GM12878 (cell line): ENCODE measurements around the gene OR2L5. TPM values are rescaled to one million over a fixed set of nuclear protein-coding genes. Genes with fewer than 3 reads are reported as not detected.

Experiments used
- ATAC-seq: fragments of 200-7000 bp; cut with Tn5 transposase; 3 replicates; pipeline ENCODE4 v1.9.1; 2020; ENCODE audit warnings: mild to moderate bottlenecking, moderate library complexity
- BruUV-seq: library from RNA; stranded (reverse); fragments of 400-500 nt; replicated peaks from 2 replicates; lab custom pipeline; 2021; lab: Mats Ljungman, UMichigan
- CTCF ChIA-PET: fragments of 300-600 bp; sonication (Branson Sonifier 250); formaldehyde crosslinking; extraction: SDS; loops from one replicate; lab custom pipeline; 2021; ENCODE audit warnings: inconsistent platforms; lab: Yijun Ruan, JAX
- POLR2A ChIA-PET: fragments of 350-600 bp; formaldehyde crosslinking; extraction: SDS; loops from one replicate; lab custom pipeline; 2021; ENCODE audit warnings: inconsistent platforms; lab: Charles Lee
- RAD21 ChIA-PET: fragments of 300-600 bp; sonication (Branson Sonifier 250); formaldehyde crosslinking; loops from one replicate; lab custom pipeline; 2023; ENCODE audit warnings: antibody characterized with exemption; ENCODE audit not compliant: unreplicated experiment; lab: Charles Lee
- SMC1A ChIA-PET: fragments of 300-600 bp; sonication (Branson Sonifier 250); formaldehyde crosslinking; loops from one replicate; lab custom pipeline; 2023; ENCODE audit not compliant: unreplicated experiment, uncharacterized antibody; lab: Charles Lee
- DNase-seq: peaks from one replicate; pipeline ENCODE4 v3.0.0-alpha.2; 2011; ENCODE audit warnings: low read depth, low spot score
- FAIRE-seq: peaks from 3 replicates; lab custom pipeline; 2011; peaks lifted over from hg19 to GRCh38; lab: Jason Lieb, UNC
- H2AFZ ChIP-seq: 2 replicates; pipeline ENCODE4 v1.6.0; 2011; ENCODE audit warnings: low read depth, low read length, control low read depth; ENCODE audit not compliant: control insufficient read depth
- H3K27ac ChIP-seq: 2 replicates; pipeline ENCODE4 v1.5.1; 2011; ENCODE audit warnings: control low read depth; ENCODE audit not compliant: control insufficient read depth, insufficient read depth
- H3K27me3 ChIP-seq, 2 experiments: replicated peaks in 1 of 2; 2 replicates each; pipeline versions ENCODE4 v1.6.0 to v1.6.1; 2011; ENCODE audit warnings: low read length in 1 of 2; ENCODE audit not compliant: control insufficient read depth in 2 of 2, insufficient read depth in 2 of 2
- H3K36me3 ChIP-seq, 2 experiments: 2 replicates each; pipeline ENCODE4 v1.5.1; 2011; ENCODE audit warnings: low read length in 1 of 2; ENCODE audit not compliant: control insufficient read depth in 2 of 2, insufficient read depth in 2 of 2
- H3K4me1 ChIP-seq: 2 replicates; pipeline ENCODE4 v1.6.1; 2011; ENCODE audit warnings: mild to moderate bottlenecking, low read length, moderate library complexity, mixed read lengths; ENCODE audit not compliant: control insufficient read depth, insufficient read depth
- H3K4me2 ChIP-seq: 2 replicates; pipeline ENCODE4 v1.6.0; 2011; ENCODE audit warnings: control low read depth; ENCODE audit not compliant: control insufficient read depth, insufficient read depth
- H3K4me3 ChIP-seq: fragments of 200-600 bp; sonication (generic); 2 replicates; pipeline ENCODE4 v1.5.1; 2016
- H3K79me2 ChIP-seq: 2 replicates; pipeline ENCODE4 v1.6.0; 2011; ENCODE audit warnings: low read length; ENCODE audit not compliant: control insufficient read depth, insufficient read depth
- H3K9ac ChIP-seq: 2 replicates; pipeline ENCODE4 v1.8.0; 2011; ENCODE audit warnings: low read length, control low read depth, mixed read lengths; ENCODE audit not compliant: control insufficient read depth, insufficient read depth
- H3K9me3 ChIP-seq: replicated peaks from 3 replicates; pipeline ENCODE4 v1.5.1; 2011; ENCODE audit warnings: mild to moderate bottlenecking, low read length; ENCODE audit not compliant: control insufficient read depth, insufficient read depth
- H4K20me1 ChIP-seq: 2 replicates; pipeline ENCODE4 v1.6.0; 2011; ENCODE audit not compliant: control insufficient read depth, insufficient read depth
- BCLAF1 ChIP-seq: fragments of 450-650 bp; IDR thresholded peaks from 2 replicates; pipeline ENCODE4 v1.6.1; 2017; ENCODE audit warnings: antibody characterized with exemption, mild to moderate bottlenecking, moderate library complexity
- BHLHE40 ChIP-seq, 2 experiments: fragments of 450-650 bp in 1 of 2; IDR thresholded peaks; 2 replicates each; pipeline ENCODE4 v1.6.1; 2011 to 2017; ENCODE audit warnings: low read depth in 2 of 2, borderline replicate concordance in 1 of 2, improper control_type of control experiment in 1 of 2, low read length in 1 of 2, mild to moderate bottlenecking in 1 of 2
- BRCA1 ChIP-seq: IDR thresholded peaks from 2 replicates; pipeline ENCODE4 v1.6.1; 2011; ENCODE audit warnings: low read depth, low read length, improper control_type of control experiment
- CBX5 ChIP-seq: sonication (generic); IDR thresholded peaks from 2 replicates; pipeline ENCODE4 v1.6.1; 2016; ENCODE audit warnings: low read depth, moderate library complexity, mild to moderate bottlenecking, inconsistent platforms
- CEBPZ ChIP-seq: fragments of 150-350 bp; IDR thresholded peaks from 2 replicates; pipeline ENCODE4 v1.6.1; 2016; ENCODE audit warnings: low read depth, low read length
- CREM ChIP-seq: IDR thresholded peaks from 2 replicates; pipeline ENCODE4 v1.6.1; 2014; ENCODE audit warnings: antibody characterized with exemption, low read depth
- ELK1 ChIP-seq: IDR thresholded peaks from 2 replicates; pipeline ENCODE4 v1.6.1; 2012; ENCODE audit warnings: low read depth, low read length, improper control_type of control experiment
- FOS ChIP-seq: IDR thresholded peaks from 3 replicates; pipeline ENCODE4 v1.6.1; 2011; ENCODE audit warnings: borderline replicate concordance; ENCODE audit not compliant: insufficient read length; ENCODE audit errors: extremely low read depth
- GATAD2B ChIP-seq: fragments of 450-650 bp; conservative IDR thresholded peaks from 2 replicates; pipeline ENCODE4 v1.6.1; 2017; ENCODE audit warnings: low read depth, mild to moderate bottlenecking, moderate library complexity
- HDAC2 ChIP-seq: fragments of 200-600 bp; sonication (generic); IDR thresholded peaks from 2 replicates; pipeline ENCODE4 v1.6.1; 2017
- IKZF1 ChIP-seq: fragments of 450-650 bp; conservative IDR thresholded peaks from 2 replicates; pipeline ENCODE4 v1.6.1; 2017; ENCODE audit warnings: antibody characterized with exemption, mild to moderate bottlenecking
- KDM1A ChIP-seq: fragments of 200-600 bp; sonication (generic); IDR thresholded peaks from 2 replicates; pipeline ENCODE4 v1.6.1; 2016; ENCODE audit warnings: borderline replicate concordance
- MEF2A ChIP-seq: IDR thresholded peaks from 2 replicates; pipeline ENCODE4 v1.6.1; 2011; ENCODE audit warnings: low read depth, mild to moderate bottlenecking, low read length, moderate library complexity; ENCODE audit not compliant: insufficient read depth
- MTA2 ChIP-seq: fragments of 450-650 bp; IDR thresholded peaks from 2 replicates; pipeline ENCODE4 v1.6.1; 2016; ENCODE audit warnings: low read depth, mild to moderate bottlenecking, moderate library complexity
- POU2F2 ChIP-seq: IDR thresholded peaks from 3 replicates; pipeline ENCODE4 v1.6.1; 2011; ENCODE audit warnings: low read depth, mild to moderate bottlenecking, low read length, borderline replicate concordance
- RAD51 ChIP-seq: fragments of 450-650 bp; IDR thresholded peaks from 2 replicates; pipeline ENCODE4 v1.6.1; 2016; ENCODE audit warnings: moderate library complexity, mild to moderate bottlenecking, inconsistent platforms
- WGBS: methylation state at CpG from one replicate; pipeline ENCODE4 v1.1.6; 2016; ENCODE audit warnings: low lambda C conversion rate; ENCODE audit not compliant: insufficient replicate concordance, insufficient coverage; ENCODE audit errors: missing lambda C conversion rate; 5-methylcytosine and 5-hydroxymethylcytosine counted together
- in situ Hi-C: fragments of 300-500 bp; cut with MboI; formaldehyde crosslinking; loops from 9 replicates; pipeline ENCODE4 v1.14.3; 2018; ENCODE audit warnings: mixed read lengths
- intact Hi-C: fragments of 100-400 bp; cut with micrococcal nuclease; formaldehyde crosslinking; loops from one replicate; pipeline ENCODE4 v1.14.2; 2022; ENCODE audit not compliant: unreplicated experiment
- polyA plus RNA-seq, 11 experiments: library from polyadenylated mRNA; depleted of rRNA in 4 of 11; unstranded in 6 of 11; stranded (reverse) in 5 of 11; fragments of >200 nt; fragmentation: Nextera tagmentation in 4 of 11; fragmentation: Illumina TruSeq in 1 of 11; extraction: Ambion mirVana in 4 of 11; extraction: Trizol in 1 of 11; gene quantifications; 1 replicate in 1 of 11; 2 replicates in 10 of 11; pipeline versions ENCODE4 v1.2.1 to v1.2.3, GENCODE V29; 2011 to 2016; ENCODE audit warnings: inconsistent platforms in 2 of 11, missing spikeins in 2 of 11, low read depth in 1 of 11
- total RNA-seq, 4 experiments: library from RNA; depleted of rRNA in 3 of 4; stranded (reverse); fragments of >200 nt in 3 of 4; fragmentation: Illumina TruSeq in 1 of 4; extraction: Trizol in 1 of 4; gene quantifications; 2 replicates each; pipeline versions ENCODE4 v1.2.1 to v1.2.3, GENCODE V29; 2013 to 2021

Gene OR2L5
- total and polyA plus RNA-seq, 10 of the 15 experiments (the other 5 are each of a cell fraction or from before 2014, with no cell fraction given), result not detected

- DNase-seq (no peak), FAIRE-seq (no peak), ATAC-seq (no peak)
- intact Hi-C loops, result no loop called here
- H3K79me2 ChIP-seq, result no peaks in the 10 kb centered on the region
- in situ Hi-C loops, result no loop called here
- no peaks in the 10 kb centered on the region for H4K20me1 ChIP-seq
- H3K36me3 ChIP-seq, result no peaks in the 10 kb centered on the region
- H3K27me3 ChIP-seq, result no peaks in the 10 kb centered on the region
- ChIA-PET POLR2A (no interaction called here), SMC1A (no interaction called here), CTCF (no interaction called here), RAD21 (no interaction called here)
- H3K4me2 ChIP-seq, result no peak overlapping the region
- 47% methylated on average over 3 of the region's 3 CpGs for WGBS
- H3K27ac ChIP-seq, result no peak overlapping the region
- H3K9me3 ChIP-seq, result no peaks in the 10 kb centered on the region
- no peaks in the 10 kb centered on the region for H3K4me1 ChIP-seq
- no peak overlapping the region for H2AFZ ChIP-seq
- no peak overlapping the region for H3K9ac ChIP-seq
- no TSS peak for BruUV-seq
- no peak overlapping the region for H3K4me3 ChIP-seq
- TF ChIP-seq HDAC2 (no peak), IKZF1 (no peak), CBX5 (no peak), FOS (no peak), MEF2A (no peak), CEBPZ (no peak), ELK1 (no peak), GATAD2B (no peak), POU2F2 (no peak), BRCA1 (no peak), CREM (no peak), MTA2 (no peak), BCLAF1 (no peak), BHLHE40 (IDR thresholded peaks at IDR 0.05; ENCODE audit: borderline replicate concordance in 1 of 2, low read depth in 2 of 2, low read length in 1 of 2) (no peak), KDM1A (no peak), RAD51 (no peak)
These were observed 3.8 kb upstream of the OR2L5 start for GRCh38 chr1:248009681-248010080.
